Muscle of leg (tissue), 11 donors: Measurements from ENCODE around the gene FADS3. TPM values are rescaled to one million over a fixed set of nuclear protein-coding genes. Genes with fewer than 3 reads are reported as not detected.
A peak's percentile ranks its signal among the peaks of the same experiment; 100 is the strongest.

ENCODE experiments used
- DNase-seq: peaks from one replicate; pipeline ENCODE4 v3.0.0; 2013
- H3K27ac ChIP-seq: one replicate; pipeline ENCODE4 v1.5.1; 2013; ENCODE audit warnings: mild to moderate bottlenecking, low read length, control low read depth
- H3K27me3 ChIP-seq: one replicate; pipeline ENCODE4 v1.6.1; 2013; ENCODE audit warnings: low read length; ENCODE audit not compliant: control insufficient read depth, insufficient read depth
- H3K36me3 ChIP-seq: one replicate; pipeline ENCODE4 v1.6.1; 2013; ENCODE audit warnings: low read length; ENCODE audit not compliant: control insufficient read depth, insufficient read depth
- H3K4me1 ChIP-seq: one replicate; pipeline ENCODE4 v1.6.1; 2013; ENCODE audit warnings: low read length; ENCODE audit not compliant: control insufficient read depth, insufficient read depth
- H3K4me3 ChIP-seq: one replicate; pipeline ENCODE4 v1.5.1; 2013; ENCODE audit warnings: low read length, control low read depth
- H3K9me3 ChIP-seq: replicated peaks from 2 replicates; pipeline ENCODE4 v1.6.1; 2013; ENCODE audit warnings: low read depth, low read length; ENCODE audit not compliant: control insufficient read depth
- WGBS: methylation state at CpG from one replicate; pipeline ENCODE4 v1.1.5; 2013; ENCODE audit warnings: missing lambda C conversion rate; ENCODE audit not compliant: insufficient coverage; 5-methylcytosine and 5-hydroxymethylcytosine counted together
- polyA plus RNA-seq, 8 donors: library from polyadenylated mRNA; unstranded; fragments of 120-200 nt; gene quantifications; one replicate each; pipeline versions ENCODE4 v1.2.1 to v1.2.3, GENCODE V29; 2013; ENCODE audit warnings: inconsistent platforms in 1 of 8, low replicate concordance in 1 of 8; ENCODE audit not compliant: insufficient read length in 8 of 8, insufficient read depth in 1 of 8
- total RNA-seq: library from RNA; stranded (reverse); fragments of 120-200 nt; gene quantifications from one replicate; pipeline ENCODE4 v1.2.4, GENCODE V29; 2013

The FADS3 gene
- total and polyA plus RNA-seq, 9 donors: 30.5 to 43.7 (median 39.4) TPM

DNA sequence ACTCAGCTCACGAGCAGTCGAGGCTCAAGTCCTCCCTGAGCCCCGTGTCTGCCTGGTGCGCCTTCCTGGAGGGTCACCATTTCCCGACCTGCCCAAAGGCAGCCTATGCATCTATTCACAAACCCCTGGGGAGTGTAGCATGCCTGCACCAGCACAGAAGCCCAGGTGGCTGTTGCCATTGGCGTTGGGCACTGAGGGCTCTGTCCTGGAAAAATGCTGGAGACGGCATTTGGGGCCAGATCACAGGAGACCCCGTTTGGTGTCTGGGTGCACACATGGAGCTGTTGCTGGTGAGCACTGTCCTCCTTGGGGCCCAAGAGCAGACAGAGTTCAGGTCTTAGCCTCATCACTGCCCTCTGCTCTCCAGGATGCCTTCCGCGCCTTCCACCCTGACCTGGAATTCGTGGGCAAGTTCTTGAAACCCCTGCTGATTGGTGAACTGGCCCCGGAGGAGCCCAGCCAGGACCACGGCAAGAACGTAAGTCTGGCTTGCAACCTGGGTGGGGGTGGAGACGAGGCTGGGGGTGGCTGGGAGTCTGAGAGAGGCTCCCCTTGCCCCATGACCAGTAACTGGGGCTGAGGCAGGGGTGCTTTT, 53.8 kb downstream of the FADS3 start:
- no peak for DNase-seq
- no peak overlapping the region for H3K27ac ChIP-seq
- WGBS: 86% methylated on average over 14 of the region's 15 CpGs
- peaks cover 50% of the 10 kb centered on the region for H3K36me3 ChIP-seq
- peaks cover 28% of the 10 kb centered on the region for H3K4me1 ChIP-seq
- H3K9me3 ChIP-seq: no peaks in the 10 kb centered on the region
- H3K27me3 ChIP-seq: no peaks in the 10 kb centered on the region
- no peak overlapping the region for H3K4me3 ChIP-seq

DNA sequence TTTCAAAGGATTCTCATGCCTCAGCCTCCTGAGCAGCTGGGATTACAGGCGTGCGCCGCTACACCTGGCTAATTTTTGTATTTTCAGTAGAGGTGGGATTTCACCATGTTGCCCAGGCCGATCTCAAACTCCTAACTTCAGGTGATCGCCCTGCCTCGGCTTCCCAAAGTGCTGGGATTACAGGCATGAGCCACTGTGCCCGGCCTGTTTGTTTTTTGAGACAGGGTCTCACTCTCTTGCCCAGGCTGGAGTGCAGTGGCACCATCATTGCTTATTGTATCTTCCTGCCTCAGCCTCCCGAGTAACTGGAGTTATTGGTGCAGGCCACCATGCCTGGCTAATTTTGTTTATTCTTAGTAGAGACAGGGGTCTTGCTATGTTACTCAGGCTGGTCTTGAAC, 55.2 kb downstream of the FADS3 start:
- Histone ChIP-seq H3K27ac (no peak overlapping the region), H3K36me3 (peaks cover 41% of the 10 kb centered on the region), H3K4me1 (peaks cover 39% of the 10 kb centered on the region), H3K9me3 (no peaks in the 10 kb centered on the region), H3K4me3 (no peak overlapping the region), H3K27me3 (no peaks in the 10 kb centered on the region)
- 98% methylated on average over 5 of the region's 8 CpGs for WGBS
- DNase-seq: no peak

DNA sequence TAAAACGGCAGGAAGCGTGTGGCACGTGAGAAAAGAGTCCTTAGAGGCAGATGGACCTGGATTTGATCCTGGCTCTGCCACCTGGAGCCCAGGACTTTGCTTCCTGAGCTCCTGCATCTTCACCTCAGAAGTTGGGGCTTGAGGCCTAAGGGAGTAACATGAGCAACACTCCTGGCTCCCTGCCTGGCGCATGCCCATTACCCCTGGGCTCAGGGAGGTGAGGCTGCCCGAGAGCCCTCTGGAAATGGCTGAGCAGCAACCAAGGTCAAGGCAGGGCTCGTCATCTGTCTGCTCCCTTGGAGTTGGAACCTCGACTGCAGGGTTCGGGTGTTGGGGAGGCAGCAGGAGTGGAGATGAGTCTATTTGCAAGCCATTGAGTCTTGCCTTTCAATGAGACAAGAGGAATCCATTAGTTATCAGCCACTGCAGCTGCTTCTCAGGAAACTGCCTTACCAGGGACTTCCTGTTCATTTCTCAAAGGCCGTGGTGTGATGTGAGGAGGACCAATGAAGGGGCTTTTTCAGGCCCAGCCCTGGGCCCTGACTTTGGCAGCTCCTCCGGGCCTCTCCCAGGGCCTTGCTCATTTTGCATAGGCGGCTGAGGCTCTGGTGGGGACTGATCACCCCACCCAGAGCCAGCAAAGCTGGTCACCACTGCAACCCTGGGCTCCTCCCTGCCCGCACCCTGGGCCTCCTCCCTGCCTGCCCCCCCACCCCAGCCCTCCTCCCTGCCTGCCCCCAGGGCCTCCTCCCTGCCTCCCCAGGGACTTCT, 56.9 kb downstream of the FADS3 start:
- H3K36me3 ChIP-seq: peaks cover 23% of the 10 kb centered on the region
- 41% methylated on average over 9 of the region's 12 CpGs for WGBS
- peak; percentile 91 for DNase-seq

DNA sequence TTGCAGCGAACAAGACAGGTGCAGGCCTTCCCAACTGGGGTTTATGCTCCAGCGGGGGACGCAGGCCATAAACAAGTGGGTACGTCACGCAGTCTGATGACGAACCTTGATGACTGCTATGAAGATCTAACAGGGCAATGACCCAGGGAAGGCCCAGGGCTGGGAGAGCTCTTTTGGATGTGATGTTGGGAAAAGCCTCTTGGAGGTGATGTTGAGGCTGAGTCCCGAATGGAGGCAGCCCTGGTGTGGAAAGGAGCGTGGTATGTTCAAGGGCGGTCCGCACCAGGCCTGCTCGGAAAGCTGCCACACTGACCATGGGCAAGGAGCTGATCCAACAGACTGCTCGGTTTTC, 57.4 kb downstream of the FADS3 start:
- peaks cover 54% of the 10 kb centered on the region for H3K4me1 ChIP-seq

More for the DNA sequence above, 56.9 kb downstream of the FADS3 start:
- Histone ChIP-seq H3K27ac (peak overlapping the region; percentile 79), H3K4me3 (no peak overlapping the region), H3K9me3 (no peaks in the 10 kb centered on the region), H3K27me3 (no peaks in the 10 kb centered on the region), H3K4me1 (peaks cover 49% of the 10 kb centered on the region)

DNA sequence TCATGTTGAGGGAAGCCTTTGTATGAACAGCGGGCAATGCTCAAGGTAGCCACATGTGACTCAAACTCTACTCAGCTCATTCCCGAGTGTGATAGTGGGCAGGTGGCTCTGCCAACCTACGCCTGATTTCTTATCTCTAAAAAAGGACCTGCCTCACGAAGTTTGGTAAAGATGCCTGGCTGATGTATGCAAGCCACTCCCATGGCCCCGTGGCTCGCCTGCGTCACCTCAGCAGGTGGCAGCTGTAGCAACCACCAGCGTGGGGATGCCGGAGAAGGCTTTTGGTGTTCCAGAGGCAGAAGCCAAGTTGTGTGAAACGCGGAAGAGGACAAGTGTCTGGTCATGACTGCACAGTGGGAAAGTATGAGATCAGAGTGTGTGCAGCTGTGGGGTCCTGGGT, 57.9 kb downstream of the FADS3 start:
- WGBS: 54% methylated on average over 10 of the region's 11 CpGs
- H3K27ac ChIP-seq: peak overlapping the region; percentile 31
- H3K4me3 ChIP-seq: no peak overlapping the region
- no peak for DNase-seq
- H3K27me3 ChIP-seq: no peaks in the 10 kb centered on the region
- H3K4me1 ChIP-seq: peaks cover 59% of the 10 kb centered on the region
- peaks cover 16% of the 10 kb centered on the region for H3K36me3 ChIP-seq
- H3K9me3 ChIP-seq: no peaks in the 10 kb centered on the region

More for the DNA sequence above, 57.4 kb downstream of the FADS3 start:
- H3K27ac ChIP-seq: peak overlapping the region; percentile 79
- H3K27me3 ChIP-seq: no peaks in the 10 kb centered on the region
- H3K9me3 ChIP-seq: no peaks in the 10 kb centered on the region
- peaks cover 21% of the 10 kb centered on the region for H3K36me3 ChIP-seq
- DNase-seq: peak; percentile 45
- H3K4me3 ChIP-seq: no peak overlapping the region
- WGBS: 66% methylated on average over 12 of the region's 12 CpGs

DNA sequence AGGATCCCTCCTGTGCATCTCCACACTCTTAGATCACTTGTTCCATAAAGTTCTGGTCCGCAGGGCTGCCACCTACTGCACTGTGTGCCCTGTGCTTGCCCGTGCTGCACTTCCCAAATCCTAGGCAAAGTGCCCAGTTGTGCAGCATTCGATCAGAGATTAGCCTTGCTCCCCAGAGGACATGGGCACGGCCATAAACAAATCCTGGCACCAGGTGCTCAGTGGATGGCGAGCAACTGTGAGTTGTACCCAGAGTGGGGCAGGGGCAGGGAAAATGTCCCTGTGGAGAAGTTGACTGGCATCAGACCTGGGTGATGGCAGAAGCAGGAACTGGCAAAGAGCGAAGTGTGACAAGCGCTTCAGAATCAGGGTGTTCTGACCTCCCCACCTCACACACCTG, 58.6 kb downstream of the FADS3 start:
- no peak overlapping the region for H3K27ac ChIP-seq
- no peaks in the 10 kb centered on the region for H3K9me3 ChIP-seq
- peaks cover 9% of the 10 kb centered on the region for H3K36me3 ChIP-seq
- peaks cover 59% of the 10 kb centered on the region for H3K4me1 ChIP-seq
- 73% methylated on average over 7 of the region's 7 CpGs for WGBS
- no peak overlapping the region for H3K4me3 ChIP-seq
- no peak for DNase-seq
- no peaks in the 10 kb centered on the region for H3K27me3 ChIP-seq

DNA sequence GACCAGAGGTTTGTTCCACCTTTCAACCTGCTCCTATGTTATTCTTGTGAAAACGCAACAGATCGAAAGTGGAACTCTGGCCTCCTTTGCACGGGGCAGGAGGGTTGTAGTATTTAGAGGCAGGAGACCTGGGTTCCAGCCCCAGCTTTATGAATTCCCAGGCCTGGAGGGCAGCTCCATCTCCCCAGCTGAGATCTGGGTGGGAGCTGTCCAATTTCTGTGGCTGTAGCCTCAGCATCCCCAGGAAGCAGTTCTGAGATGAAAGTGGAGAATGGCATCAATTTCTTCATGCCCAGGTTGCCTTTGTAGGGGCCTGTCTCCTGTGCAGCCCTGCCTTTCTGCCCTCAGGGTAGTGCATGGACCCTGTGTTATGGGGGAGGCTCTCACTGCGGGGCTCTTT, 59.1 kb downstream of the FADS3 start:
- no peak for DNase-seq
- Histone ChIP-seq H3K4me1 (peaks cover 59% of the 10 kb centered on the region), H3K9me3 (no peaks in the 10 kb centered on the region), H3K27ac (no peak overlapping the region), H3K36me3 (peaks cover 4% of the 10 kb centered on the region), H3K27me3 (no peaks in the 10 kb centered on the region), H3K4me3 (no peak overlapping the region)
- WGBS: 81% methylated on average over 4 of the region's 4 CpGs

DNA sequence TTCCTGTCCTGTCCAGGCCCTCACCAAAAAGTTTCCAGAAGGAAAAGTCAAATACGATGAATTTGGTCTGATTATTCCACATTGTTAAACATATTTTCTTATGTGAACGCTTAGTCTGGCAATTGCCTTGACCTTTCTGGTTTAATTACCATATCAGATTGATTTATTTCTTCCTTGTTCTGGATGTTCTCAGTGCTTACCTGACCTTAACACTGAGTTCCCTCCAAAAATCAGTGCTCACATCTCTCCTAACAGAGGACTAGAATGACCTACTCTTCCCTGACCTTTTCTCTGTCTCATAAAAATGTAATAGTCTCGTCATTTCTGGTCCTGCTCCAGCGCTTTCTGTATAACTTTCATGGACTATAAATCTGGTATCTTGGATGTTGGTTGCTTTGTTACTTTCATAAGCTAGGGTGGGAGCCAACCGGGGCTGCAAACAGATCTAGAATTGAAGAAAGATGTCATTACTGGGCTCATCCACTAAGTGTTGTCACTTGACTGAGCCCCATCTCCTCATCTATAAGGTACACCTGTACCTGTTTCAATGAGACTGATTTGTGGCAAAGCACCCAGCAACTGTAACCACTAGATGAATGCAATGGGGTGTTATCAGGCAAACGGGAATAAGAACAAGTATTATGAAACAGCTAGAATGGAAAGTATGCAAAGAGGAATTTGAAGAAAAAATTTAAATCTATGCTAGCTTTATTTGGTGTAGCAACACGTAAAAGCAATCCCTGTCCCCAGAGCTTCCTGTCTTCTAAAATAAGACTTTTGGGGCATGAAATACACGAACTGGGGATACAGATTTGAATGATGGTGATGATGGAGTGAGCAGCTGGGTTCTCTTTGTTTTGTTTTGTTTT, 60.9 kb downstream of the FADS3 start:
- H3K36me3 ChIP-seq: peaks cover 4% of the 10 kb centered on the region
- H3K27me3 ChIP-seq: no peaks in the 10 kb centered on the region
- peak overlapping the region; percentile 57 for H3K27ac ChIP-seq
- no peaks in the 10 kb centered on the region for H3K9me3 ChIP-seq
- peak; percentile 74 for DNase-seq
- peak overlapping the region; percentile 93 for H3K4me3 ChIP-seq
- H3K4me1 ChIP-seq: peaks cover 64% of the 10 kb centered on the region
- WGBS: 14% methylated on average over 2 of the region's 8 CpGs

DNA sequence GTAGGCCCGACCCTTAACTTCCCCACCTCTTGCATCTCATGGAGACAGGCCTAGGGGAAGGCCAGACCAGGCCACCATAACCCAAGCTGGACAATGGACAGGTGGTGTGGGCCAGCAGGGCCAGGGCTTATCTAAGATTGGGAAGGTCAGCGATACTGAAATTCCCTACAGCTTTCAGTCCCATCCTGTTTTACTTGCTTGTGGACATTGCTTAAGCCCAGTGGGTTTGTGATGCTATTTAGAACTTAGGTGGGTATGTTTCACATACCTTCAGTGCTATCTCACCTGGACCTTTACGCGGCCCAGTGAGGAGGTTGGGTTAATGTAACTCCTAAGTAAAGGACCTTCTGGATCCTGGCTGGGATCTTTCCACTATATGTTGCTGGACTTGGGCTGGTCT, 61.5 kb downstream of the FADS3 start:
- no peak for DNase-seq
- peaks cover 58% of the 10 kb centered on the region for H3K4me1 ChIP-seq
- H3K4me3 ChIP-seq: peak overlapping the region; percentile 93
- peak overlapping the region; percentile 57 for H3K27ac ChIP-seq
- no peaks in the 10 kb centered on the region for H3K27me3 ChIP-seq
- peaks cover 4% of the 10 kb centered on the region for H3K36me3 ChIP-seq
- WGBS: 20% methylated on average over 1 of the region's 4 CpGs
- no peaks in the 10 kb centered on the region for H3K9me3 ChIP-seq
